Iris pigment epithelial cell (primary cell): ENCODE measurements around the gene DNASE1L3.
"Not testable (repeated sequence)": the region's sequence is repeated elsewhere in the genome, so short reads cannot be mapped to it uniquely, and the experiment has no call there.

ENCODE experiments used
- DNase-seq: peaks from one replicate; pipeline ENCODE4 v3.0.0-alpha.2; 2011; ENCODE audit warnings: low read depth

Gene DNASE1L3

DNA sequence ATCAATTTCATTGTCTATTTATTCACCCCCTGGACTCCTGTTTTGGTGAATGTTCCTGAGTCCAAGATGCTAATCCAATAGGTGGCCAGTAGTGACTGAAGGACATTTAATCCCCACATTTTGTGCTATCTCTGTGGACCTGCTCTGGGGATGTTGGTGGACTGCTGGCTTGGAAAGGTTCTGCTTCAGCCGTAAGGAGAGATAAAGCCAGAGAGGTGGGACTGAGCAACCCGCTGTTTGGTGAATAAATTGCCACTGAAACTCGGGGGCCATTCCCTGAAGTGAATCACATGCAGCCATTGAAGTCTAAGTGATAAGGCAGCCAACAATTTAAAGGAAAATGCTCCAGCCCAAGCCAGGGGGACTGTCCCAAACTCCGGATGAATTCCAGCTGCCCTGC lies 25.2 kb upstream of the DNASE1L3 start:
- DNase-seq: no peak

DNA sequence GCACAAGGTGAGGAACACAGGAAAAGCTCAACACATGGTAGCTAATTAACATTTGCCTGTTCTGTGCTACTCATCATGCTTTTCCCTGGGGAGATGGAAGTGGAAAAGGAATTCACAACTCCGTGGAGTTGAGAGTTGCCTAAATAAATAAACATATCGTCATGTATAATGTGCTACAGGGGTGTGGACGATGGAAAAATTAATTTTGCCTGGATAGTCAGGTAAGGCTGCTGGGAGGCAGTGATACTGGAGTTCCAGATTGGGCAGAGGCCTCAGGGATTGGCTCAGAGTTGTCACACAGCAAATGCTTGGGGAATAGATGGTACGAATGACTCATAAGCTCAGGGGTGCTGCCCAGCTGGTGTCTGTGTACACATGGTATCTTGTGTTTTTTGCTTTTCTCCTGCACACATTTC lies 23.8 kb upstream of the DNASE1L3 start:
- peak; percentile 52 for DNase-seq

- no peak for DNase-seq
Observed at GRCh38 chr3:58231666-58232065, 20.9 kb upstream of the DNASE1L3 start.

GRCh38 chr3:58230876-58231552 lies 20.2 kb upstream of the DNASE1L3 start:
- DNase-seq: no peak

- not testable (repeated sequence) for DNase-seq
Observed at GRCh38 chr3:58227933-58228332, 17.2 kb upstream of the DNASE1L3 start.

GRCh38 chr3:58223855-58224254 lies 13.1 kb upstream of the DNASE1L3 start:
- no peak for DNase-seq

GRCh38 chr3:58222161-58222724 lies 11.5 kb upstream of the DNASE1L3 start:
- no peak for DNase-seq

GRCh38 chr3:58218904-58219303 lies 8.1 kb upstream of the DNASE1L3 start:
- no peak for DNase-seq

DNA sequence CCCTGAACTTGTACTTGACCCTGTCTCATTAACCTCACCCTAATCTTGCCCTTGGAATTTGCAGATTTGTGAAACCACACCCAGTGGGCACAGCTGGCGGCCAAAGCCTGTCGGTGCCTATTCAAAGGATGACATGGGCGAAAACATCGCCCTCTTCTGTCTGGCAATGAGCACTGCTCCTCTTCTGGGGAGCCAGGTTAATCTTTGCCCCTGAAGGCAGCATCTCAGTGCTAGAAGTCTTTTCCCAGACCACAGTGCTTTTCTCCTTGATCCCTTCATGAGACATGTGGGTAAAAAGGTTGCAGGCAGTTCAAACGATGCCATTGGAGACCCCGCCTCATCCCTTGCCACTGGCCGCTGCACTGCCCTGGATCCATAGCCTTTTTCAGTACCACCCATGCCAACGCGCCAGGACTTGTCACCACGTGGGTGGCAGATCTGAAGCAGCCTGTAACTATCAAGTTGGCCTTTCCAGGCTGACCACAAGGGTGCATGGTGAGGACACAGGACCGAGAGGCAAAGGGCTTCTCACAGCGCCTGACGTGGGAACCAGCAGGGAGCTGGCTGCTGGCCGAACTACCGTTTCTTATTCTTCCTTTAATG lies 6.5 kb upstream of the DNASE1L3 start:
- DNase-seq: peak; percentile 55

- DNase-seq: no peak
Observed at GRCh38 chr3:58216496-58217195, 5.9 kb upstream of the DNASE1L3 start.

DNA sequence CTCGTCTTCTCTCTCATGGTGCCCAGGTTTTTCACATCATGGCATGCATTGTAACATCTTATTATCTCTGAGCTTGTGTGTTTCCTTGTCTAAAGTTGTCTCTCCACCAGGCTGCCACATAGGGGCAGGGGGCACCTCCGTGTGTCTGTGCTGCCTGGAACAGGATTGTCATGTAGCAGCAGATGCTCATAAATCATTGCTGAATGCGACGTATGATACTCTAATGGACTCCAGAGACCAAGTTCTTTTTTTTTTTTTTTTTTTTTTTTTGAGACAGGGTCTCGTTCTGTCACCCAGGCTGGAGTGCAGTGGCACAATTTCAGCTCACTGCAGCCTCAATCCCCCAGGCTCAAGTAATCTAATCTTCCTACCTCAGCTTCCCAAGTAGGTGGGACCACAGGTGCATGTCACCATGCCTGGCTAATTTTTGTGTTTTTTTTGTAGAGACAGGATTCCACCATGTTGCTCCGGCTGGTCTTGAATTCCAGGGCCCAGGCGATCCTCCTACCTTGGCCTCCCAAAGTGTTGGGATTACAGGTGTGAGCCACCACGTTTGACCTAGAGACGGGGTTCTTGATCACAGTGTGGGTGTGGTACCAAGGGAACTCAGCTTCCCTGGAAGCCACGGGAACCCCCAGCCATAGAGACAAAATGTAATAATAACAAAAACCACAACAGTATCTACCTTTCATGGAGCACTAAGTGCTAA lies 4.7 kb upstream of the DNASE1L3 start:
- DNase-seq: no peak

- peak; percentile 35 for DNase-seq
Observed at GRCh38 chr3:58214484-58215316, 3.9 kb upstream of the DNASE1L3 start.

DNA sequence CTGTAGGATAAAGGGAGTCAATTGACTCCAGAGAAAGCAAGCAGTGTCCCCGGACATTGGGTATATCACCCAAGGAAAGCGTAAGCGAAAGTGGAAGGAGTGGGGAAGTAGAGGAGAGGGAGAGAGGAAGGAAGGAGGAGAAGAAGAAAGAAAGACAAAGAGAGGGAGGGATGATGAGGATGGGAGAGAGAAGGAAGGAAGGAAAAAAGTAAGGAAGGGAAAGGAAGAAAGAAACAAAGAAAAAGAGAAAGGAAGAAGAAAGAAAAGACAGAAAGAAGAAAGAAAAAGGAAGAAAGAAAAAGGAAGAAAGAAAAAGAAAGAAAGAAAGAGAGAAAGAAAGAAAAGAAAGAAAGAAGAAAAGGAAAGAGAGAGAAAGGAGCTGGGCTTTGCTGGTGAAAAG lies 839 bp downstream of the DNASE1L3 start:
- DNase-seq: no peak

- DNase-seq: no peak
Observed at GRCh38 chr3:58207954-58208353, 2.8 kb downstream of the DNASE1L3 start.

- DNase-seq: peak; percentile 69
Observed at GRCh38 chr3:58206406-58207011, 4.3 kb downstream of the DNASE1L3 start.

- no peak for DNase-seq
Observed at GRCh38 chr3:58205981-58206380, 4.8 kb downstream of the DNASE1L3 start.

DNA sequence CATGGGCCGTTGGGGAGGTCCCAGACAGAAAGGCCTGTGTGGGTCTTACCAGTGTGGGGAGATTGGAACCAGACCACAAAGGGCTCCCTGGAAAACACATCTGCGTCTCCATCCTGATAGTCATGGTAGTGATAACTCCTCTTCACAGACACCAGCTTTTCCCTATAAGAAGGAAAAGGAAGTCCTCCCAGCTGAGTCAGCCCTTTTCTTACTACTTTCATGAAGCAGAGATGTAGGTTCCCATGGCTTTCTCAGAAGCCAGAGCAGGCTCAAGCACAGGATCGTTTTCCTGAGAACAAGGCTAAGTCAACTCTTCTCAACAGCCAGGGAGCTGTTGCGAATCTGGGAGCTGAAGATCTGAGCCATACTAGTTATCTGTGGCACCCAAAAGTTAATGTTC lies 6.1 kb downstream of the DNASE1L3 start:
- DNase-seq: no peak

GRCh38 chr3:58203541-58203940 lies 7.2 kb downstream of the DNASE1L3 start:
- no peak for DNase-seq

DNA sequence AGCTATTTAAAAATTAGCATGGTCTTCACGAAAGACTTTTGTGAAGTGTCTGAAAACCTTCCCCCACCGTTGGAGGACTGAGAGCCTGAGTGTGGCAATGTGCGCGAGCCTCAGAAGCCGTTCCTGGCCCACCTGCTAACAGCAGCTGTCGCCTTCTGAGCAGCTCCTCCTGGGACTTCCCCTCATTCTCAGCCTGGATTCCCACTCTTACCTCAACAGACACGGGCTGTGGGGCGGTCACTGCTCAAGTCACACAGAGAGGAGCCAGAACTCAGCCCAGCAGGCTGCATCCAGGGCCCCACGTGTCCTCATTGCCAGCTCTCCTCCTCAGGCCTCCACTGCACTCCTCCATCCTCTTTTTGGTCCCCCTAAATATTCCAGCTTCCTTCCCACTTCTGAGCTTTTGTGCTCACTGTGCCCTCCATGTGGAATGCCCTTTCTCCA lies 7.8 kb downstream of the DNASE1L3 start:
- no peak for DNase-seq

GRCh38 chr3:58201451-58201850 lies 9.3 kb downstream of the DNASE1L3 start:
- DNase-seq: not testable (repeated sequence)

- no peak for DNase-seq
Observed at GRCh38 chr3:58200846-58201355, 9.9 kb downstream of the DNASE1L3 start.
